T-helper 2 cell treated with Interferon-gamma antibody and Interleukin-4, amounts not matched to agents 5 μg/mL and 100 μg/mL, for 36 hours (primary cell): ENCODE data around the gene RGSL1.

Source experiments
- DNase-seq: peaks from one replicate; pipeline ENCODE4 v3.0.0; 2021; ENCODE audit warnings: low spot score
- H3K27ac Mint-ChIP-seq: one replicate; pipeline ENCODE4 v1.8.0; 2021; ENCODE audit warnings: mild to moderate bottlenecking, mixed read lengths
- H3K27me3 Mint-ChIP-seq: one replicate; pipeline ENCODE4 v1.8.0; 2021; ENCODE audit warnings: low read depth, mixed read lengths
- H3K36me3 Mint-ChIP-seq: one replicate; pipeline ENCODE4 v1.8.0; 2021; ENCODE audit warnings: low read depth, mixed read lengths
- H3K4me1 Mint-ChIP-seq: one replicate; pipeline ENCODE4 v1.8.0; 2021; ENCODE audit warnings: low read depth, mixed read lengths
- H3K4me3 Mint-ChIP-seq: one replicate; pipeline ENCODE4 v1.8.0; 2022; ENCODE audit warnings: mild to moderate bottlenecking, moderate library complexity, mixed read lengths
- H3K9me3 Mint-ChIP-seq: one replicate; pipeline ENCODE4 v1.8.0; 2021; ENCODE audit warnings: mixed read lengths

The RGSL1 gene

DNA sequence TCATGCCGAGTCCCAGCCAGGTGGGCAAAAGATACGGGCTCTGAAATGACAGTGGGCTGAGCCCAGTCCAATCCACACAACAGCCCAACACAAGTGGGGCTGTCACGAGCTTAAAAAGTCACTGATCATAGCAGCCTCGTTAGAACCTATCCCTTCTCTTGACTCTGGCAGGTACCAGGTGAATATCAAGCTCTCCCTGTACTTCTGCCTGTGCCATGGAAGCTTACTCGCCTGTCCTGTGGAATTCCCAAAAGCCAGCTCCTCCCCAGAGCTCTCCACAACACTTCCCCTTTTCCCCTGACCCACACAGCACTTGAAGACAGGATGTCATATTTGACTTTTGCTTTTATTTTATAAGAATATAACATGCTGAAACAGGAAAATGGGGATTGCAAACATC is 148.3 kb downstream of the RGSL1 start:
- Mint-ChIP-seq H3K4me3 (no peak overlapping the region), H3K27ac (no peak overlapping the region), H3K36me3 (peaks cover 16% of the 10 kb centered on the region), H3K4me1 (peaks cover 10% of the 10 kb centered on the region), H3K27me3 (peaks cover 8% of the 10 kb centered on the region), H3K9me3 (no peaks in the 10 kb centered on the region)
- DNase-seq = no peak

GRCh38 chr1:182599339-182599738 is 149.4 kb downstream of the RGSL1 start:
- no peak for DNase-seq
- Mint-ChIP-seq H3K4me3 (no peak overlapping the region), H3K4me1 (peaks cover 14% of the 10 kb centered on the region), H3K27ac (no peak overlapping the region), H3K27me3 (no peaks in the 10 kb centered on the region), H3K9me3 (no peaks in the 10 kb centered on the region), H3K36me3 (peaks cover 21% of the 10 kb centered on the region)

GRCh38 chr1:182600036-182600713 is 150.2 kb downstream of the RGSL1 start:
- H3K27ac Mint-ChIP-seq = no peak overlapping the region
- H3K4me3 Mint-ChIP-seq = no peak overlapping the region

DNA sequence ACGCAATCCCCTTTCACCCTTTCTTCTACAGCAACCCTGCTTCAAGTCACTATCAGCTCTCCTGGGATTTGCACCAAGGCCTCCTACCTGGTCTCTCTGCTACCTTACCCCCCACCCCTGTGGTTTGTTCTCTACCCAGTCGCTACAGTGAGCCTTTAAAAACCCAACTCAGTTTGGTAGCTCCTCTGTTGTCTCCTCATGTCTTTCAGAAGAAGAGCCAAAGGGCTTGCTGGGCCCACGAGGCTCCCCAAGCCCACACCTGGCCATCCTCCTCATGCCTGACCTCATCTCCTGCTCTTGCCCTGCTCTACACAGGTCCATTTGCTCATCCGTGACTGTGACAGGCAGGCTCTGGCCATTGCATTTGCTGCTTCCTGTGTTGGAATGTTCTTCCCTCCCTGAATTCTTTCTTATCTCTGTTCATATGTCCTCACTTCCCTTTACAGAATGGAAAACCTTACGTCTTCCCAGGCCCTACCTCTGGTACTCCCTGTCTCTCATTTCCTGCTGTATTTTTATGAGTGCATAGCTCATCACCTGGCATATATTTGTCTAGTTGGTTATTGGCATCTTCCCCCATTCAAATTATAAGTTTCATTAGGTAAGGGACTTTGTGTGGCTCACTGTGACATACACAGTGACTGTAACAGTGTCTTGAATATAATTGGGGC is 150.9 kb downstream of the RGSL1 start:
- Mint-ChIP-seq H3K9me3 (no peaks in the 10 kb centered on the region), H3K36me3 (peaks cover 21% of the 10 kb centered on the region), H3K27ac (no peak overlapping the region), H3K4me3 (no peak overlapping the region), H3K4me1 (peaks cover 20% of the 10 kb centered on the region), H3K27me3 (no peaks in the 10 kb centered on the region)
- no peak for DNase-seq

More at GRCh38 chr1:182600036-182600713, 150.2 kb downstream of the RGSL1 start:
- Mint-ChIP-seq H3K36me3 (peaks cover 21% of the 10 kb centered on the region), H3K4me1 (peaks cover 21% of the 10 kb centered on the region), H3K9me3 (no peaks in the 10 kb centered on the region), H3K27me3 (no peaks in the 10 kb centered on the region)
- no peak for DNase-seq

DNA sequence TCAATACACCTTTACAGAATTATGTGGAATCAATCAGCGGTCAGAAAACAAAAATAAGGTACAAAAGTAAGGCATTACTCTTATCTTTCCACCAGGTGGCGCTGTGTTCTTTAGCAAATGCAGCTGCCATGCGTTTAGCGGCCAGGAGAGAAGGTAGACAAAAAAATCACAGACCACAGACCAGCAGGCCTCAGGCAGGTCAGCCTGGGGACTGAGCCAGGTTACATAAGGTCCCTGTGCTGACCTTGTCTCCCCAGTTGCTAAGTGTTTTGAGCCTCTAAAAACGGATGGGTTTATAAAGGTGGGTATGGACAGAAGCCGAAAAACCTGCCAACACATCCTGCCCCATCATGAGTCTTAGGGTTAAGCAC is 151.5 kb downstream of the RGSL1 start:
- no peak overlapping the region for H3K4me3 Mint-ChIP-seq
- DNase-seq = peak; percentile 62
- H3K4me1 Mint-ChIP-seq = peaks cover 19% of the 10 kb centered on the region

GRCh38 chr1:182601913-182602312 is 152.0 kb downstream of the RGSL1 start:
- Mint-ChIP-seq H3K27me3 (peaks cover under 1% of the 10 kb centered on the region), H3K9me3 (no peaks in the 10 kb centered on the region), H3K4me1 (peaks cover 20% of the 10 kb centered on the region), H3K4me3 (no peak overlapping the region), H3K36me3 (peaks cover 21% of the 10 kb centered on the region), H3K27ac (no peak overlapping the region)
- DNase-seq = no peak

More for the DNA sequence above, 151.5 kb downstream of the RGSL1 start:
- no peak overlapping the region for H3K27ac Mint-ChIP-seq
- H3K27me3 Mint-ChIP-seq = no peaks in the 10 kb centered on the region
- peaks cover 21% of the 10 kb centered on the region for H3K36me3 Mint-ChIP-seq
- no peaks in the 10 kb centered on the region for H3K9me3 Mint-ChIP-seq

- Mint-ChIP-seq H3K27ac (peak overlapping the region; percentile 80), H3K9me3 (no peaks in the 10 kb centered on the region), H3K4me1 (peaks cover 27% of the 10 kb centered on the region), H3K4me3 (no peak overlapping the region), H3K27me3 (peaks cover 5% of the 10 kb centered on the region), H3K36me3 (peaks cover 19% of the 10 kb centered on the region)
- peak; percentile 66 for DNase-seq
Measured at GRCh38 chr1:182602935-182603645, 153.1 kb downstream of the RGSL1 start.

- DNase-seq = no peak
- Mint-ChIP-seq H3K9me3 (no peaks in the 10 kb centered on the region), H3K4me1 (peaks cover 27% of the 10 kb centered on the region), H3K27ac (peak overlapping the region; percentile 80), H3K27me3 (peaks cover 10% of the 10 kb centered on the region), H3K4me3 (no peak overlapping the region), H3K36me3 (peaks cover 19% of the 10 kb centered on the region)
Measured at GRCh38 chr1:182603646-182604174, 153.8 kb downstream of the RGSL1 start.

GRCh38 chr1:182604175-182605164 is 154.5 kb downstream of the RGSL1 start, which contains the start of gene RGS16:
Gene RGS16 (minus strand): TSS chr1:182604389. CDS start chr1:182604259, 130 bp downstream.
- peak within 1 kb of the TSS; percentile 80 for H3K27ac Mint-ChIP-seq
- H3K27me3 Mint-ChIP-seq = peaks cover 15% of the 10 kb centered on the region
- DNase-seq = peak; percentile 93
- H3K4me3 Mint-ChIP-seq = no peak within 1 kb of the TSS
- H3K36me3 Mint-ChIP-seq = peaks cover 16% of the 10 kb centered on the region
- H3K9me3 Mint-ChIP-seq = no peaks in the 10 kb centered on the region
- peaks cover 30% of the 10 kb centered on the region for H3K4me1 Mint-ChIP-seq

DNA sequence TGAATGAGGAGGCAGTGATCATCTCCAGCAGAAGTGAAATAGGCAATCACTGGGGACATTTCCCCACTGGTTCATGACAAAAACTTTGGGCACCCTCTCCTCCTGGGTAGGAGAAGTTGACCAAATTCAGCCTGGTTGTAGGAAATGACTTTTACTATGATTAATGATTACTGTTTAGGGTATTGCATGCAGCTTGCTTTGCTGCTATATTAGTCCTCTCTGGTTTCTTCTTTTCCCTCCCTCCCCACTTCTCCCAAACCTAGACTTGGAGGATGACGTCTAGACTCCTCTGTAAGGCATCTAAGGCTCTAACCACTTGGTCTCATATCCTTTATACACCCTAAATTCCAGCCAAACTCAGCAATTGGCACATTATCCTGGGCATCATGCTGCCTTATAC is 157.6 kb downstream of the RGSL1 start:
- peaks cover 8% of the 10 kb centered on the region for H3K36me3 Mint-ChIP-seq
- no peak overlapping the region for H3K27ac Mint-ChIP-seq
- no peak for DNase-seq
- H3K4me3 Mint-ChIP-seq = no peak overlapping the region
- peaks cover 35% of the 10 kb centered on the region for H3K27me3 Mint-ChIP-seq
- no peaks in the 10 kb centered on the region for H3K9me3 Mint-ChIP-seq
- peaks cover 28% of the 10 kb centered on the region for H3K4me1 Mint-ChIP-seq

- H3K4me1 Mint-ChIP-seq = peaks cover 25% of the 10 kb centered on the region
- H3K36me3 Mint-ChIP-seq = peaks cover 5% of the 10 kb centered on the region
- no peak overlapping the region for H3K4me3 Mint-ChIP-seq
- H3K9me3 Mint-ChIP-seq = no peaks in the 10 kb centered on the region
- no peak overlapping the region for H3K27ac Mint-ChIP-seq
- H3K27me3 Mint-ChIP-seq = peaks cover 41% of the 10 kb centered on the region
- no peak for DNase-seq
Measured at GRCh38 chr1:182608236-182608635, 158.3 kb downstream of the RGSL1 start.

- no peak overlapping the region for H3K27ac Mint-ChIP-seq
- H3K9me3 Mint-ChIP-seq = no peaks in the 10 kb centered on the region
- no peak overlapping the region for H3K4me3 Mint-ChIP-seq
- peaks cover 49% of the 10 kb centered on the region for H3K27me3 Mint-ChIP-seq
- no peaks in the 10 kb centered on the region for H3K36me3 Mint-ChIP-seq
- no peak for DNase-seq
- H3K4me1 Mint-ChIP-seq = peaks cover 29% of the 10 kb centered on the region
Measured at GRCh38 chr1:182608845-182609610, 159.1 kb downstream of the RGSL1 start.
